PFSK-1 (cell line): ENCODE results near the gene GAL3ST3.

Experiments
- FOXP2 ChIP-seq: optimal IDR thresholded peaks from 2 replicates; pipeline ENCODE3; 2011; ENCODE audit warnings: borderline replicate concordance, control low read depth, inconsistent platforms; ENCODE audit not compliant: insufficient read depth; ENCODE audit errors: extremely low read length, extremely low read depth
- POLR2AphosphoS5 ChIP-seq: IDR thresholded peaks from 2 replicates; pipeline ENCODE4 v1.6.1; 2012; ENCODE audit warnings: low read depth, mild to moderate bottlenecking, control low read depth, low read length, moderate library complexity
- REST ChIP-seq, 2 experiments: IDR thresholded peaks; 2 replicates each; pipeline versions ENCODE4 v1.6.1 to v1.8.0; 2011 to 2012; ENCODE audit warnings: low read depth in 2 of 2, low read length in 2 of 2, control low read depth in 1 of 2, inconsistent platforms in 1 of 2, mild to moderate bottlenecking in 1 of 2, moderate library complexity in 1 of 2; ENCODE audit not compliant: insufficient read depth in 1 of 2
- SIN3A ChIP-seq: IDR thresholded peaks from 2 replicates; pipeline ENCODE4 v1.6.1; 2012; ENCODE audit warnings: mild to moderate bottlenecking, low read length, moderate library complexity, borderline replicate concordance; ENCODE audit not compliant: insufficient read depth
- TAF1 ChIP-seq: IDR thresholded peaks from 2 replicates; pipeline ENCODE4 v1.6.1; 2012; ENCODE audit warnings: low read length, control low read depth, borderline replicate concordance; ENCODE audit not compliant: insufficient read depth

Gene GAL3ST3

GRCh38 chr11:66020618-66021357 lies 28.2 kb downstream of the GAL3ST3 start:
- TF ChIP-seq FOXP2 (peak; percentile 56), REST (IDR thresholded peaks at IDR 0.05; ENCODE audit: insufficient read depth in 1 of 2, low read depth in 2 of 2, low read length in 2 of 2) (no peak)

GRCh38 chr11:66020212-66020611 lies 28.7 kb downstream of the GAL3ST3 start:
- TF ChIP-seq SIN3A (no peak), TAF1 (no peak), REST (IDR thresholded peaks at IDR 0.05; ENCODE audit: insufficient read depth in 1 of 2, low read depth in 2 of 2, low read length in 2 of 2) (no peak), FOXP2 (no peak), POLR2AphosphoS5 (no peak)

- TF ChIP-seq POLR2AphosphoS5 (no peak), FOXP2 (no peak), SIN3A (no peak), TAF1 (no peak), REST (IDR thresholded peaks at IDR 0.05; ENCODE audit: insufficient read depth in 1 of 2, low read depth in 2 of 2, low read length in 2 of 2) (no peak)
Observed at GRCh38 chr11:66017321-66017720, 31.6 kb downstream of the GAL3ST3 start.

- TF ChIP-seq SIN3A (no peak), REST (IDR thresholded peaks at IDR 0.05; ENCODE audit: insufficient read depth in 1 of 2, low read depth in 2 of 2, low read length in 2 of 2) (no peak), POLR2AphosphoS5 (no peak), FOXP2 (no peak), TAF1 (no peak)
Observed at GRCh38 chr11:66016793-66017177, 32.2 kb downstream of the GAL3ST3 start.
